ENCODE measurements around the gene FBXO21.
"Not testable (repeated sequence)": the region's sequence is repeated elsewhere in the genome, so short reads cannot be mapped to it uniquely, and the experiment has no call there.

FBXO21 gene

DNA sequence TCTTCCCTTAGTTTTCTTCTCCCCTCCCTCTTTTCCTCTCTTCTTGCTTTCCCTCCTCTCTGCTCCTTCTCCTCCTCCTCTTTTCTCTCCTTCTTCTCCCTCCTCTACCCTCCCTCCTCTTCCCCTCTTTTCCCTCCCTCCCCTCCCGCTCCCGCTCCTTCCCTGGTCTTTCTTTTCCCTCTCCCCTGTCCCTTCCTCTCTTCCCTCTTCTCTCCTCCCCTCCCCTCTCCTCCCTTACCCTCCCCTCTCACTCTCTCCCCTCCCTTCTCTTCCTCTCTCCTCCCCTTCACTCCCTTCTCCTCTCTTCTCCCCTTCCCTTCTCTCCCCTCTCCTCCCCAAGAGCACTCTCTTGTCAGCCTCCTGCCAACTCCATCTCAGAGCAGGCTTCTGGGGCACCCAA, 17.4 kb upstream of the FBXO21 start:
- TF ChIP-seq, protein P1, sequence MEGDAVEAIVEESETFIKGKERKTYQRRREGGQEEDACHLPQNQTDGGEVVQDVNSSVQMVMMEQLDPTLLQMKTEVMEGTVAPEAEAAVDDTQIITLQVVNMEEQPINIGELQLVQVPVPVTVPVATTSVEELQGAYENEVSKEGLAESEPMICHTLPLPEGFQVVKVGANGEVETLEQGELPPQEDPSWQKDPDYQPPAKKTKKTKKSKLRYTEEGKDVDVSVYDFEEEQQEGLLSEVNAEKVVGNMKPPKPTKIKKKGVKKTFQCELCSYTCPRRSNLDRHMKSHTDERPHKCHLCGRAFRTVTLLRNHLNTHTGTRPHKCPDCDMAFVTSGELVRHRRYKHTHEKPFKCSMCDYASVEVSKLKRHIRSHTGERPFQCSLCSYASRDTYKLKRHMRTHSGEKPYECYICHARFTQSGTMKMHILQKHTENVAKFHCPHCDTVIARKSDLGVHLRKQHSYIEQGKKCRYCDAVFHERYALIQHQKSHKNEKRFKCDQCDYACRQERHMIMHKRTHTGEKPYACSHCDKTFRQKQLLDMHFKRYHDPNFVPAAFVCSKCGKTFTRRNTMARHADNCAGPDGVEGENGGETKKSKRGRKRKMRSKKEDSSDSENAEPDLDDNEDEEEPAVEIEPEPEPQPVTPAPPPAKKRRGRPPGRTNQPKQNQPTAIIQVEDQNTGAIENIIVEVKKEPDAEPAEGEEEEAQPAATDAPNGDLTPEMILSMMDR (IDR thresholded peaks at IDR 0.05; ENCODE audit: low read depth, low read length): no peak
- DNase-seq (ENCODE audit: low read depth in 2 of 2): no peak
- H3K4me3 ChIP-seq (replicated peaks in 1 of 2; ENCODE audit: low read depth in 2 of 2, low read length in 2 of 2): no peak overlapping the region

DNA sequence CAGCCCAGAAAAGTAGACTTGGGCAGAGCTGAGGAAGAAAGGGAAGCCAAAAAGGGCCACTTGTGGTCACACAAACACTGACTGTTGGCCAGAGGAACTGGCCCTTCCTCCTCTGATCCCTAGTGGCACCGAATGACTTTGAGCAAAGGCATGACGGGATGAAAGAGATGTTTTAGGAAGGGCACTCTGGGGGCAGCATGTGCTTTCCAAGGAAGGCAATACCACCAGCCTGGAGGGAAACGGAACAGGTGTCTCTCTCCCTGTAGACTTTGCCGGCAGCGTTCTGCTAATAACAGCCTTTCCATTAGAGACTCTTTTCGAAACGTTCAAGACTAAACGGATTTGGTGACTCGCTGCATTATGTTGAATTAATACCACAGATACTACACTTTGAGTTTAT, 12.3 kb upstream of the FBXO21 start:
- no peak for DNase-seq (ENCODE audit: low read depth in 2 of 2)
- TF ChIP-seq, protein P1 (IDR thresholded peaks at IDR 0.05; ENCODE audit: low read depth, low read length): no peak
- no peak overlapping the region for H3K4me3 ChIP-seq (replicated peaks in 1 of 2; ENCODE audit: low read depth in 2 of 2, low read length in 2 of 2)

DNA sequence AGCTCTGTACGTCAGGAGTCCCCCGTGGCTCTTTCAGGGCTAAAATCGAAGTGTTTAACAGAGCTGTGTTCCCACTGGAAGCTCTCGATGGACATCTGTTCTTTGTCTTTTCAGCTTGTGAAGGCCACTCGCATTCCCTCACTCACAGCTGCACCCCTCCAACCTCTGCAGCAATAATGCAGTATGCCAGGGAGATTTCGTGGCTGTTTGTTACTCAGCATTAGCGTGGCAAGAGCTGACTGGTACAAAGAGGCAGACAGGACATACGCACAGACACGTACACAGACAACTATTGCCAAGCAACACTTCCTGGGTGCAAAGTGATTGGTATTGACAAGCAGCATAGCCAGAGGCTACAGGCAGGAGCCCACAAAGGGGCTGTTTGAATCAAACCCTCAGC, 11.8 kb upstream of the FBXO21 start:
- TF ChIP-seq, protein P1 (IDR thresholded peaks at IDR 0.05; ENCODE audit: low read depth, low read length): no peak
- H3K4me3 ChIP-seq (replicated peaks in 1 of 2; ENCODE audit: low read depth in 2 of 2, low read length in 2 of 2): no peak overlapping the region

DNA sequence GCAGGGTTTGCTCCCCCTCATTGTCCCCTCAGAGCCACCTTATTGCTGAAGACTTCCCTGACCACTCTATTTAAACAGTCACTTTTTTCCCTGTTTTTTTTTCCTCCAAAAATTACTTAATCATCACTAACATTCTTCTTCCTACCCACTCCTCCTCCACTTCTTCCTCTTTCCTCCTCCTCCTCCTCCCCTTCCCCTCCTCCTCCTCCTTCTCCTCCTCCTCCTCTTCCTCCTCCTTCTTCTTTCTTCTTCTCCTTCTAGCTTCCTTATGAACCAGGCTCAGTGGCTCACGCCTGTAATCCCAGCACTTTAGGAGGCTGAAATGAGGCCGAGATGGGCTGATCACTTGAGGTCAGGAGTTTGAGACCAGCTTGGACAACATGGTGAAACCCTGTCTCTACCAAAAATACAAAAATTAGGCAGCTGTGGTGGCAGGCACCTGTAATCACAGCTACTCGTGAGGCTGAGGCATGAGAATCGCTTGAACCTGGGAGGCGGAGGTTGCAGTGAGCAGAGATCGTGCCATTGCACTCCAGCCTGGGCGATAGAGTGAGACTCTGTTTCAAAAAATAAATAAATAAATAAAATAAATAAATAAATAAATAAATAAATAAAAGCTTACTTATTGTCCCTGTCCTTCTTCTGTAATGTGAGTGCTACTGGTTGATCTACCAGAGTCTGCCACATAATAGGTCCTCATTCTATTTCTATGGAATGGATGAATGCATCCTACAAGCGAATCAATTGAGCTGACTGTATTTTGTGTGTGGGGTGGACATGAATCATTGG, 9.9 kb upstream of the FBXO21 start:
- not testable (repeated sequence) for DNase-seq (ENCODE audit: low read depth in 2 of 2); H3K4me3 ChIP-seq (replicated peaks in 1 of 2; ENCODE audit: low read depth in 2 of 2, low read length in 2 of 2)

More for the DNA sequence above, 11.8 kb upstream of the FBXO21 start:
- DNase-seq (ENCODE audit: low read depth in 2 of 2): no peak

DNA sequence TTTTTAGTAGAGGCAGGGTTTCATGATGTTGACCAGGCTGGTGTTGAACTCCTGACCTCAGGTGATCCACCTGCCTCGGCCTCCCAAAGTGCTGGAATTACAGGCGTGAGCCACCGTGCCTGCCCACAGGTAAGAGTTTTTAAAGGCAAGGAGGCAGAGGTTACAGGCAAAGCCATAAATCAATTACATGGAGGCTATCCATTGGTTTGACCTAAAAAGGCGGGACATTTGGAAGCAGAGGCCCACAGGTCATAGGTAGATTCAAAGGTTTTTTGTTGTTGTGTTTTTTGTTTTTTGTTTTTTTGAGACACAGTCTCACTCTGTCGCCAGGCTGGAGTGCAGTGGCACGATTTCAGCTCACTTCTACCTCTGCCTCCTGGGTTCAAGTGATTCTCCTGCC, 6.1 kb upstream of the FBXO21 start:
- DNase-seq (ENCODE audit: low read depth in 2 of 2); H3K4me3 ChIP-seq (replicated peaks in 1 of 2; ENCODE audit: low read depth in 2 of 2, low read length in 2 of 2): not testable (repeated sequence)

DNA sequence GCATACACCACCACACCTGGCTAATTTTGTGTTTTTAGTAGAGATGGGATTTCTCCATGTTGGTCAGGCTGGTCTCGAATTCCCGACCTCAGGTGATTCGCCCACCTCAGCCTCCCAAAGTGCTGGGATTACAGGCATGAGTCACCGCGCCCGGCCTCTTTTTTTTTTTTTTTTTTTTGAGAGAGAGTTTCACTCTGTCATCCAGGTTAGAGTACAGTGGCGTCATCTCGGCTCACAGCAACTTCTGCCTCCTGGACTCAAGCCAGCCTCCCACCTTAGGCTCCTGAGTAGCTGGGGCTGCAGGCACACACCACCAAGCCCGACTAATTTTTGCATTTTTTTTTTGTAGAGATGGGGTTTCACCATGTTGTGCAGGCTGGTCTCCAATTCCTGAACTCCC, 4.8 kb upstream of the FBXO21 start:
- not testable (repeated sequence) for H3K4me3 ChIP-seq (replicated peaks in 1 of 2; ENCODE audit: low read depth in 2 of 2, low read length in 2 of 2); DNase-seq (ENCODE audit: low read depth in 2 of 2)

DNA sequence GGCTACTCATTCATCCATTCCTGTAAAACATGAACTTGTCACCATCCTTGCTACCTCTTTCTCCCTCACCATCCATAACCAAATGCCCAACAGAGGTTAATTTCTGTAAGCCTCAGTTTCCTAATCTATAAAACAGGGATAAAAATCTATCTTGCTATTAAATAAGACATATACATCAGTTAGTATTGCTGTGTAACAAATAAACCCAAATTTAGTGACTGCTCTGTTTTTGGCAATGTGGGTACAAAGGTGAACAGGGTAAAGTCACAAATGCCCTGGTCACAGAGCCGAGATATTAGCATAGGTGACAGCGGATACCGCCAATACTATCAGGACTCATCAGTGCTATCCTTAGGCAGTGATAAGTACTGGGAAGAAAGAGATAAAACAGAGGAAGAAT, 3.6 kb upstream of the FBXO21 start:
- TF ChIP-seq, protein P1 (IDR thresholded peaks at IDR 0.05; ENCODE audit: low read depth, low read length): no peak
- no peak for DNase-seq (ENCODE audit: low read depth in 2 of 2)
- no peak overlapping the region for H3K4me3 ChIP-seq (replicated peaks in 1 of 2; ENCODE audit: low read depth in 2 of 2, low read length in 2 of 2)

DNA sequence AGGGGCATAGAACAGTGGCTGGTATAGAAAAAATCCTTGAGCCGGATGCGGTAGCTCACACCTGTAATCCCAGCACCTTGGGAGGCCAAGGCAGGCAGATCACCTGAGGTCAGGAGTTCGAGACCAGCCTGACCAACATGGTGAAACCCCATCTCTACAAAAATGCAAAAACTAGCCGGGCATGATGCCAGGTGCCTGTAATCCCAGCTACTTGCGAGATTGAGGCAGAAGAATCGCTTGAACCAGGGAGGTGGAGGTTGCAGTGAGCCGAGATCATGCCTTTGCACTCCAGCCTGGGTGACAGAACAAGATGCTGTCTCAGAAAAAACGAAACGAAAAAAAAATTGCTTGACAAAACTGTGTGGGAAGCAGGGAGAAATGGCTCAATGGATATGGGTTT, 2.3 kb upstream of the FBXO21 start:
- not testable (repeated sequence) for DNase-seq (ENCODE audit: low read depth in 2 of 2); H3K4me3 ChIP-seq (replicated peaks in 1 of 2; ENCODE audit: low read depth in 2 of 2, low read length in 2 of 2)

DNA sequence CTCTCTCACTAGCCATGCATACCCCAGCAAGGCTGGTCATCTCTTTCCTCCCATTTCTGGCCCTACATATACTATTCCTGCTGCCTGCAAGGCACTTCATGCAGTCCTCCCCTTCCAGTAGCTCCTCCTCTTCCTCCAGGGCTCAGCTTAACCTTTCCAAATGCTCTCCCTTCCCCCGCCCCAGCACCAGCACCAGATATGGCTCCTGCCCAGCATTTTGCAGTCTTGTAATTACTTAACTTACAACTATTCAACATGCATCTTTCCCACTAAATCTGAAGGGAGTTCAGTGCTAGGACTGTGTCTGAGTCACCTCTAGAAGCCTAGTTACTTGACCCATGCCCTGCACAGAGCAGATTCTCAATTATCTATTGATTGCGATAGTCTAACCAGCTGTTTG, 1.8 kb upstream of the FBXO21 start:
- DNase-seq (ENCODE audit: low read depth in 2 of 2): peak; percentile 5 to 46
- no peak overlapping the region for H3K4me3 ChIP-seq (replicated peaks in 1 of 2; ENCODE audit: low read depth in 2 of 2, low read length in 2 of 2)

More for the DNA sequence above, 1.8 kb upstream of the FBXO21 start:
- TF ChIP-seq, protein P1 (IDR thresholded peaks at IDR 0.05; ENCODE audit: low read depth, low read length): no peak

All from cardiac fibroblast (primary cell).